Endothelial cell of umbilical vein (primary cell): ENCODE results near the gene GORASP1. TPM values are rescaled to one million over a fixed set of nuclear protein-coding genes. Genes with fewer than 3 reads are reported as not detected.

Experiments
- BruUV-seq: library from RNA; stranded (reverse); fragments of 400-500 nt; replicated peaks from 2 replicates; lab custom pipeline; 2021; lab: Mats Ljungman, UMichigan
- CTCF ChIA-PET: fragments of 300-600, 350-600 bp; sonication (Branson Sonifier 250); formaldehyde crosslinking; loops from one replicate; lab custom pipeline; 2021; ENCODE audit warnings: antibody characterized with exemption, inconsistent platforms; lab: Charles Lee
- POLR2A ChIA-PET: fragments of 300-600, 350-600 bp; sonication (Branson Sonifier 250); formaldehyde crosslinking; loops from one replicate; lab custom pipeline; 2021; ENCODE audit warnings: antibody characterized with exemption, inconsistent platforms; lab: Charles Lee
- DNase-seq: peaks from one replicate; pipeline ENCODE4 v3.0.0-alpha.2; 2011; ENCODE audit warnings: low read depth, low spot score
- FAIRE-seq: peaks from 2 replicates; lab custom pipeline; 2011; peaks lifted over from hg19 to GRCh38; lab: Jason Lieb, UNC
- H2AFZ ChIP-seq: 2 replicates; pipeline ENCODE4 v1.6.0; 2012; ENCODE audit warnings: low read depth, low read length, control low read depth, inconsistent platforms
- H3K27ac ChIP-seq: 2 replicates; pipeline ENCODE4 v1.5.1; 2011; ENCODE audit warnings: low read depth, mild to moderate bottlenecking, control low read depth, low read length, moderate library complexity; ENCODE audit not compliant: insufficient read depth
- H3K27me3 ChIP-seq, 2 experiments: 2 replicates each; pipeline versions ENCODE4 v1.6.0 to v1.6.1; 2011; ENCODE audit warnings: low read length in 2 of 2, mixed read lengths in 1 of 2; ENCODE audit not compliant: control insufficient read depth in 2 of 2, insufficient read depth in 2 of 2
- H3K36me3 ChIP-seq, 2 experiments: 2 replicates in 1 of 2; 3 replicates in 1 of 2; pipeline ENCODE4 v1.5.1; 2011; ENCODE audit warnings: low read length in 2 of 2, mild to moderate bottlenecking in 1 of 2, moderate library complexity in 1 of 2; ENCODE audit not compliant: control insufficient read depth in 2 of 2, insufficient read depth in 2 of 2; ENCODE audit errors: extremely low read depth in 1 of 2
- H3K4me1 ChIP-seq: 3 replicates; pipeline ENCODE4 v1.5.1; 2011; ENCODE audit warnings: mild to moderate bottlenecking, low read length; ENCODE audit not compliant: control insufficient read depth, insufficient read depth; ENCODE audit errors: extremely low read depth
- H3K4me2 ChIP-seq: 2 replicates; pipeline ENCODE4 v1.6.1; 2011; ENCODE audit warnings: low read length, control low read depth, mixed read lengths; ENCODE audit not compliant: insufficient read depth
- H3K4me3 ChIP-seq, 3 experiments: fragments of 200-600 bp in 1 of 3; sonication (generic), shearing (Covaris generic) in 1 of 3; replicated peaks in 1 of 3; 2 replicates each; pipeline ENCODE4 v1.5.1; 2011 to 2016; ENCODE audit warnings: control low read depth in 3 of 3, low read length in 3 of 3, mild to moderate bottlenecking in 2 of 3, inconsistent platforms in 1 of 3, low read depth in 1 of 3, moderate library complexity in 1 of 3; ENCODE audit not compliant: insufficient read depth in 1 of 3
- H3K79me2 ChIP-seq: 2 replicates; pipeline ENCODE4 v1.6.0; 2012; ENCODE audit warnings: low read length, inconsistent platforms; ENCODE audit not compliant: control insufficient read depth, insufficient read depth
- H3K9ac ChIP-seq: replicated peaks from 2 replicates; pipeline ENCODE3; 2011; ENCODE audit warnings: low read length, control low read depth; ENCODE audit not compliant: insufficient read depth; ENCODE audit errors: extremely low read depth
- H3K9me1 ChIP-seq: replicated peaks from 3 replicates; pipeline ENCODE4 v1.6.0; 2011; ENCODE audit warnings: mild to moderate bottlenecking, low read length; ENCODE audit not compliant: control insufficient read depth, insufficient read depth; ENCODE audit errors: extremely low read depth
- H3K9me3 ChIP-seq: replicated peaks from 2 replicates; pipeline ENCODE4 v1.5.1; 2012; ENCODE audit warnings: low read length, inconsistent platforms; ENCODE audit not compliant: control insufficient read depth, insufficient read depth
- H4K20me1 ChIP-seq: replicated peaks from 2 replicates; pipeline ENCODE3; 2011; ENCODE audit warnings: mild to moderate bottlenecking, low read length; ENCODE audit not compliant: control insufficient read depth, insufficient read depth; ENCODE audit errors: extremely low read depth
- CTCF ChIP-seq, 2 donors: IDR thresholded peaks; 1 replicate in 1 of 2; 2 replicates in 1 of 2; pipeline ENCODE4 v1.5.1; 2011; ENCODE audit warnings: low read length in 2 of 2, mild to moderate bottlenecking in 2 of 2, moderate library complexity in 2 of 2, control low read depth in 1 of 2, inconsistent platforms in 1 of 2, low read depth in 1 of 2; ENCODE audit not compliant: insufficient read depth in 1 of 2; ENCODE audit errors: extremely low read depth in 1 of 2
- EZH2 ChIP-seq: IDR thresholded peaks from 2 replicates; pipeline ENCODE4 v1.6.1; 2012; ENCODE audit warnings: borderline replicate concordance, low read depth, mild to moderate bottlenecking, moderate library complexity, low read length, inconsistent platforms; ENCODE audit not compliant: severe bottlenecking
- FOS ChIP-seq: IDR thresholded peaks from 2 replicates; pipeline ENCODE4 v1.6.1; 2011; ENCODE audit warnings: mild to moderate bottlenecking, low read length, moderate library complexity, borderline replicate concordance; ENCODE audit not compliant: insufficient read depth
- GATA2 ChIP-seq: IDR thresholded peaks from 2 replicates; pipeline ENCODE4 v1.7.0; 2011; ENCODE audit warnings: low read depth, mild to moderate bottlenecking, moderate library complexity, mixed read lengths, low read length; ENCODE audit not compliant: insufficient read length, insufficient read depth
- JUN ChIP-seq: IDR thresholded peaks from 2 replicates; pipeline ENCODE4 v1.6.1; 2011; ENCODE audit warnings: borderline replicate concordance, low read depth; ENCODE audit not compliant: insufficient read length, insufficient read depth
- MAX ChIP-seq: IDR thresholded peaks from 2 replicates; pipeline ENCODE4 v1.6.1; 2011; ENCODE audit not compliant: insufficient read depth, insufficient read length
- MYC ChIP-seq: IDR thresholded peaks from one replicate; pipeline ENCODE4 v1.6.1; 2011; ENCODE audit warnings: mild to moderate bottlenecking, low read depth, low read length
- POLR2A ChIP-seq: IDR thresholded peaks from 2 replicates; pipeline ENCODE4 v1.6.1; 2012; ENCODE audit warnings: low read depth, mild to moderate bottlenecking, control low read depth, low read length
- POLR2AphosphoS5 ChIP-seq: IDR thresholded peaks from 2 replicates; pipeline ENCODE4 v1.6.1; 2012; ENCODE audit warnings: low read depth, mild to moderate bottlenecking, control low read depth, low read length, moderate library complexity; ENCODE audit not compliant: insufficient read depth
- dilution Hi-C: fragments of 300-500 bp; cut with MboI; formaldehyde crosslinking; loops from one replicate; pipeline ENCODE4 v1.15.0; 2019; ENCODE audit warnings: low sequenced_read_pairs; ENCODE audit not compliant: extremely low pct_ligation_motif_present
- intact Hi-C: fragments of 100-400 bp; cut with micrococcal nuclease; formaldehyde crosslinking; loops from one replicate; pipeline ENCODE4 v1.10.0; 2022
- polyA plus RNA-seq, 4 experiments: library from polyadenylated mRNA; depleted of rRNA in 3 of 4; stranded (reverse) in 3 of 4; unstranded in 1 of 4; fragments of >200 nt; gene quantifications; 2 replicates each; pipeline versions ENCODE4 v1.2.1 to v1.2.3, GENCODE V29; 2011 to 2012; ENCODE audit warnings: missing spikeins in 1 of 4
- total RNA-seq: library from RNA; stranded (reverse); gene quantifications from 2 replicates; pipeline ENCODE4 v1.2.3, GENCODE V29; 2021

GORASP1 gene
- total and polyA plus RNA-seq, 2 donors (not counting 3 experiments of a cell fraction or from before 2014, with no cell fraction given) = 62.5 to 68.0 TPM

GRCh38 chr3:39130026-39130425, 22.6 kb upstream of the GORASP1 start:
- H3K27me3 ChIP-seq = no peaks in the 10 kb centered on the region
- no peak for TF ChIP-seq EZH2
- no peak for TF ChIP-seq POLR2A
- TF ChIP-seq CTCF (IDR thresholded peaks at IDR 0.05; ENCODE audit: extremely low read depth in 1 of 2, insufficient read depth in 1 of 2, low read depth in 1 of 2, low read length in 2 of 2) = no peak
- TF ChIP-seq FOS = no peak
- no peak for TF ChIP-seq MAX
- TF ChIP-seq GATA2 = no peak
- TF ChIP-seq POLR2AphosphoS5 = no peak
- TF ChIP-seq JUN = no peak
- no peak for TF ChIP-seq MYC
- no peaks in the 10 kb centered on the region for H3K9me1 ChIP-seq
- H3K9ac ChIP-seq = no peak overlapping the region
- no TSS peak for BruUV-seq
- ChIA-PET CTCF (interaction anchor here (8.4 to 11.3 kb wide), 2 partner anchors 60 to 158 kb away, joined by 172 to 449 read pairs; partner anchors contain the start of gene XIRP1), POLR2A (interaction anchor here (0.7 to 1.0 kb wide), 2 partner anchors 16 to 48 kb away, joined by 3 read pairs; no protein-coding TSS in a partner anchor)
- no peak for FAIRE-seq
- no peak for DNase-seq
- dilution Hi-C loops = no loop called here
- intact Hi-C loops = no loop called here
- no peaks in the 10 kb centered on the region for H3K79me2 ChIP-seq
- H4K20me1 ChIP-seq = no peaks in the 10 kb centered on the region
- no peak overlapping the region for H3K4me3 ChIP-seq
- no peak overlapping the region for H2AFZ ChIP-seq
- H3K4me1 ChIP-seq = peaks cover 14% of the 10 kb centered on the region
- H3K4me2 ChIP-seq = no peak overlapping the region
- no peaks in the 10 kb centered on the region for H3K9me3 ChIP-seq
- H3K36me3 ChIP-seq = no peaks in the 10 kb centered on the region
- H3K27ac ChIP-seq = no peak overlapping the region
